ENCODE results near the gene EDN2. TPM values are rescaled to one million over a fixed set of nuclear protein-coding genes. Genes with fewer than 3 reads are reported as not detected.

EDN2 gene
- total and polyA plus RNA-seq, 2 of the 8 experiments (the other 6 are each of a cell fraction or from before 2014, with no cell fraction given) = 0.32 to 0.39 TPM

GRCh38 chr1:41446851-41447610, 37.5 kb downstream of the EDN2 start:
- WGBS, 2 experiments (ENCODE audit: extremely low coverage in 1 of 2, insufficient coverage in 1 of 2, insufficient read length in 1 of 2, insufficient replicate concordance in 2 of 2, low coverage in 1 of 2, low lambda C conversion rate in 2 of 2, missing lambda C conversion rate in 1 of 2) = 87% methylated on average over 9 of the region's 9 CpGs; no CpG with 5 or more reads in 1 of the 2 experiments

More at GRCh38 chr1:41446851-41447610, 37.5 kb downstream of the EDN2 start:
- Histone ChIP-seq H3K27me3 (replicated peaks in 1 of 4; ENCODE audit: control insufficient read depth in 3 of 4, extremely low read depth in 1 of 4, insufficient read depth in 3 of 4, low read length in 3 of 4) (no peaks in the 10 kb centered on the region), H4K91ac (replicated peaks; ENCODE audit: insufficient read length, low read length) (no peak overlapping the region), H3K79me1 (ENCODE audit: low read depth, low read length) (no peaks in the 10 kb centered on the region), H2BK12ac (ENCODE audit: low read depth, low read length) (no peak overlapping the region), H3K56ac (replicated peaks; ENCODE audit: insufficient read length, low read depth, low read length) (no peak overlapping the region), H3K4me2 (ENCODE audit: insufficient read depth in 1 of 2, low read depth in 2 of 2, low read length in 2 of 2) (no peak overlapping the region), H2AFZ (ENCODE audit: low read length) (no peak overlapping the region), H3K23ac (ENCODE audit: insufficient read length) (no peak overlapping the region), H3K4me3 (ENCODE audit: extremely low read depth in 1 of 4, insufficient read depth in 2 of 4, low read depth in 3 of 4, low read length in 4 of 4) (no peak overlapping the region), H3K79me2 (ENCODE audit: control insufficient read depth in 1 of 2, insufficient read depth in 2 of 2, low read length in 2 of 2) (no peaks in the 10 kb centered on the region), H4K8ac (ENCODE audit: extremely low read depth, insufficient read depth, low read length) (no peak overlapping the region), H3K18ac (ENCODE audit: extremely low read depth, low read length) (no peak overlapping the region), H3K14ac (ENCODE audit: insufficient read length) (no peak overlapping the region), H4K5ac (ENCODE audit: insufficient read length, low read depth, low read length) (no peak overlapping the region), H4K20me1 (replicated peaks in 1 of 2; ENCODE audit: control insufficient read depth in 1 of 2, insufficient read depth in 2 of 2, low read length in 2 of 2) (no peaks in the 10 kb centered on the region), H3K27ac (ENCODE audit: low read depth, low read length) (no peak overlapping the region), H3K36me3 (ENCODE audit: control insufficient read depth in 2 of 4, insufficient read depth in 4 of 4, low read length in 3 of 4) (no peaks in the 10 kb centered on the region), H3K4me1 (replicated peaks in 1 of 4; ENCODE audit: control insufficient read depth in 3 of 4, insufficient read depth in 4 of 4, low read length in 3 of 4) (no peaks in the 10 kb centered on the region; a peak in 2 of 7 replicates), H2BK20ac (ENCODE audit: low read length) (no peak overlapping the region), H3K9ac (replicated peaks in 1 of 4; ENCODE audit: extremely low read depth in 1 of 4, low read depth in 3 of 4, low read length in 3 of 4) (no peak overlapping the region), H3K9me3 (ENCODE audit: insufficient read depth in 2 of 2, low read depth in 1 of 2, low read length in 1 of 2) (peaks cover 14 to 16% of the 10 kb centered on the region in 2 experiments), H3K23me2 (ENCODE audit: low read depth, low read length) (no peaks in the 10 kb centered on the region), H2BK5ac (ENCODE audit: low read depth, low read length) (no peak overlapping the region), H2BK15ac (ENCODE audit: low read length) (no peak overlapping the region), H3K4ac (replicated peaks; ENCODE audit: insufficient read length, low read depth, low read length) (no peak overlapping the region), H2BK120ac (replicated peaks; ENCODE audit: low read depth, low read length) (no peak overlapping the region), H2AK5ac (ENCODE audit: low read depth, low read length) (no peak overlapping the region)
- DNase-seq (ENCODE audit: low read depth in 1 of 2, low spot score in 2 of 2) (no peak), FAIRE-seq (no peak)
- TF ChIP-seq MAFK (IDR thresholded peaks at IDR 0.05; ENCODE audit: low read depth, low read length) (no peak), HDAC6 (IDR thresholded peaks at IDR 0.05; ENCODE audit: low read depth, low read length) (no peak)
- ChIA-PET POLR2A (ENCODE audit: partially characterized antibody) (interaction anchor here (2.6 kb wide), 1 partner anchor 11 kb away, joined by 6 read pairs; no protein-coding TSS in a partner anchor), CTCF (ENCODE audit: partially characterized antibody) (interaction anchor here (0.9 to 6.0 kb wide), 12 partner anchors 9 to 132 kb away, joined by 3 to 52 read pairs (median 4); no protein-coding TSS in a partner anchor)
